HEK293 (cell line): Measurements from ENCODE around the gene KIF11.
"Not testable (repeated sequence)": the region's sequence is repeated elsewhere in the genome, so short reads cannot be mapped to it uniquely, and the experiment has no call there.

ENCODE experiments used
- GLIS1 ChIP-seq: fragments of 450-650 bp; formaldehyde crosslinking; IDR thresholded peaks from 2 replicates; pipeline ENCODE4 v1.5.1; 2016; ENCODE audit warnings: missing biosample characterization, missing genetic modification characterization
- TCF7L2 ChIP-seq: IDR thresholded peaks from 2 replicates; pipeline ENCODE4 v1.6.1; 2011; ENCODE audit warnings: low read depth, mild to moderate bottlenecking, inconsistent platforms, low read length, moderate library complexity, borderline replicate concordance
- ZBTB1 ChIP-seq: fragments of 450-650 bp; formaldehyde crosslinking; IDR thresholded peaks from 2 replicates; pipeline ENCODE4 v1.5.1; 2016; ENCODE audit warnings: missing biosample characterization, missing genetic modification characterization
- ZBTB17 ChIP-seq: fragments of 450-650 bp; formaldehyde crosslinking; IDR thresholded peaks from 2 replicates; pipeline ENCODE4 v1.5.1; 2016; ENCODE audit warnings: missing biosample characterization, missing genetic modification characterization
- ZEB2 ChIP-seq: fragments of 450-650 bp; formaldehyde crosslinking; IDR thresholded peaks from 2 replicates; pipeline ENCODE4 v1.5.1; 2016; ENCODE audit warnings: missing biosample characterization, missing genetic modification characterization
- ZNF211 ChIP-seq: fragments of 450-650 bp; formaldehyde crosslinking; IDR thresholded peaks from 2 replicates; pipeline ENCODE4 v1.5.1; 2016; ENCODE audit warnings: low read depth, missing biosample characterization, missing genetic modification characterization
- ZNF530 ChIP-seq: fragments of 450-650 bp; formaldehyde crosslinking; IDR thresholded peaks from 2 replicates; pipeline ENCODE4 v1.5.1; 2016; ENCODE audit warnings: low read depth, missing biosample characterization, missing genetic modification characterization
- TF ChIP-seq, protein P1 (sequence below): fragments of 450-650 bp; formaldehyde crosslinking; IDR thresholded peaks from 2 replicates; pipeline ENCODE4 v1.5.1; 2016; ENCODE audit warnings: missing biosample characterization, missing genetic modification characterization
- TF ChIP-seq, protein P2 (sequence below): fragments of 450-650 bp; formaldehyde crosslinking; conservative IDR thresholded peaks from 2 replicates; pipeline ENCODE4 v1.5.1; 2016; ENCODE audit warnings: low read depth, missing biosample characterization, missing genetic modification characterization
- TF ChIP-seq, protein P3 (sequence below): fragments of 450-650 bp; formaldehyde crosslinking; IDR thresholded peaks from 2 replicates; pipeline ENCODE4 v1.5.1; 2016; ENCODE audit warnings: missing biosample characterization, missing genetic modification characterization, low read depth
- TF ChIP-seq, protein P4 (sequence below): fragments of 450-650 bp; formaldehyde crosslinking; IDR thresholded peaks from 2 replicates; pipeline ENCODE4 v1.5.1; 2016; ENCODE audit warnings: missing biosample characterization, missing genetic modification characterization, low read depth
- TF ChIP-seq, protein P5 (sequence below): fragments of 450-650 bp; formaldehyde crosslinking; IDR thresholded peaks from 2 replicates; pipeline ENCODE4 v1.5.1; 2016; ENCODE audit warnings: missing biosample characterization, missing genetic modification characterization

DNA sequence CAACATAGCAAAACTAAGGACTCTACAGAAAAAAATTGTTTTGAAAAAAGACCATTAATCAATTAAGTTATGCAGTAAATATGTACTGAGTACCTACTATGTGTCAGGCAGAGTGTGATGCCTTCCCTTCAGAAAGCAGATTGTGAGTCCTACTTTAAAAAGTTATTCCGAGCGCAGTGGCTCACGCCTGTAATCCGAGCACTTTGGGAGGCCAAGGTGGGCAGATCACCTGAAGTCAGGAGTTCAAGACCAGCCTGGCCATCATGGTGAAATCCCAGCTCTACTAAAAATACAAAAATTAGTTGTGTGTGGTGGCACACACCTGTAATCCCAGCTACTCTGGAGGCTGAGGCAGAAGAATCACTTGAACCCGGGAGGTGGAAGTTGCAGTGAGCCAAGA lies 23.3 kb upstream of the KIF11 start:
- TF ChIP-seq, protein P1, sequence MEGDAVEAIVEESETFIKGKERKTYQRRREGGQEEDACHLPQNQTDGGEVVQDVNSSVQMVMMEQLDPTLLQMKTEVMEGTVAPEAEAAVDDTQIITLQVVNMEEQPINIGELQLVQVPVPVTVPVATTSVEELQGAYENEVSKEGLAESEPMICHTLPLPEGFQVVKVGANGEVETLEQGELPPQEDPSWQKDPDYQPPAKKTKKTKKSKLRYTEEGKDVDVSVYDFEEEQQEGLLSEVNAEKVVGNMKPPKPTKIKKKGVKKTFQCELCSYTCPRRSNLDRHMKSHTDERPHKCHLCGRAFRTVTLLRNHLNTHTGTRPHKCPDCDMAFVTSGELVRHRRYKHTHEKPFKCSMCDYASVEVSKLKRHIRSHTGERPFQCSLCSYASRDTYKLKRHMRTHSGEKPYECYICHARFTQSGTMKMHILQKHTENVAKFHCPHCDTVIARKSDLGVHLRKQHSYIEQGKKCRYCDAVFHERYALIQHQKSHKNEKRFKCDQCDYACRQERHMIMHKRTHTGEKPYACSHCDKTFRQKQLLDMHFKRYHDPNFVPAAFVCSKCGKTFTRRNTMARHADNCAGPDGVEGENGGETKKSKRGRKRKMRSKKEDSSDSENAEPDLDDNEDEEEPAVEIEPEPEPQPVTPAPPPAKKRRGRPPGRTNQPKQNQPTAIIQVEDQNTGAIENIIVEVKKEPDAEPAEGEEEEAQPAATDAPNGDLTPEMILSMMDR (tag by site-specific recombination): not testable (repeated sequence)
- TF ChIP-seq, protein P2, sequence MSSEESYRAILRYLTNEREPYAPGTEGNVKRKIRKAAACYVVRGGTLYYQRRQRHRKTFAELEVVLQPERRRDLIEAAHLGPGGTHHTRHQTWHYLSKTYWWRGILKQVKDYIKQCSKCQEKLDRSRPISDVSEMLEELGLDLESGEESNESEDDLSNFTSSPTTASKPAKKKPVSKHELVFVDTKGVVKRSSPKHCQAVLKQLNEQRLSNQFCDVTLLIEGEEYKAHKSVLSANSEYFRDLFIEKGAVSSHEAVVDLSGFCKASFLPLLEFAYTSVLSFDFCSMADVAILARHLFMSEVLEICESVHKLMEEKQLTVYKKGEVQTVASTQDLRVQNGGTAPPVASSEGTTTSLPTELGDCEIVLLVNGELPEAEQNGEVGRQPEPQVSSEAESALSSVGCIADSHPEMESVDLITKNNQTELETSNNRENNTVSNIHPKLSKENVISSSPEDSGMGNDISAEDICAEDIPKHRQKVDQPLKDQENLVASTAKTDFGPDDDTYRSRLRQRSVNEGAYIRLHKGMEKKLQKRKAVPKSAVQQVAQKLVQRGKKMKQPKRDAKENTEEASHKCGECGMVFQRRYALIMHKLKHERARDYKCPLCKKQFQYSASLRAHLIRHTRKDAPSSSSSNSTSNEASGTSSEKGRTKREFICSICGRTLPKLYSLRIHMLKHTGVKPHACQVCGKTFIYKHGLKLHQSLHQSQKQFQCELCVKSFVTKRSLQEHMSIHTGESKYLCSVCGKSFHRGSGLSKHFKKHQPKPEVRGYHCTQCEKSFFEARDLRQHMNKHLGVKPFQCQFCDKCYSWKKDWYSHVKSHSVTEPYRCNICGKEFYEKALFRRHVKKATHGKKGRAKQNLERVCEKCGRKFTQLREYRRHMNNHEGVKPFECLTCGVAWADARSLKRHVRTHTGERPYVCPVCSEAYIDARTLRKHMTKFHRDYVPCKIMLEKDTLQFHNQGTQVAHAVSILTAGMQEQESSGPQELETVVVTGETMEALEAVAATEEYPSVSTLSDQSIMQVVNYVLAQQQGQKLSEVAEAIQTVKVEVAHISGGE (tag by site-specific recombination): not testable (repeated sequence)
- TF ChIP-seq ZEB2; TCF7L2; GLIS1 (tag by site-specific recombination); ZNF530 (tag by site-specific recombination); ZNF211 (tag by site-specific recombination); ZBTB17 (tag by site-specific recombination); ZBTB1 (tag by site-specific recombination): not testable (repeated sequence)
- TF ChIP-seq, protein P3, sequence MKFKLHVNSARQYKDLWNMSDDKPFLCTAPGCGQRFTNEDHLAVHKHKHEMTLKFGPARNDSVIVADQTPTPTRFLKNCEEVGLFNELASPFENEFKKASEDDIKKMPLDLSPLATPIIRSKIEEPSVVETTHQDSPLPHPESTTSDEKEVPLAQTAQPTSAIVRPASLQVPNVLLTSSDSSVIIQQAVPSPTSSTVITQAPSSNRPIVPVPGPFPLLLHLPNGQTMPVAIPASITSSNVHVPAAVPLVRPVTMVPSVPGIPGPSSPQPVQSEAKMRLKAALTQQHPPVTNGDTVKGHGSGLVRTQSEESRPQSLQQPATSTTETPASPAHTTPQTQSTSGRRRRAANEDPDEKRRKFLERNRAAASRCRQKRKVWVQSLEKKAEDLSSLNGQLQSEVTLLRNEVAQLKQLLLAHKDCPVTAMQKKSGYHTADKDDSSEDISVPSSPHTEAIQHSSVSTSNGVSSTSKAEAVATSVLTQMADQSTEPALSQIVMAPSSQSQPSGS (tag by site-specific recombination): not testable (repeated sequence)
- TF ChIP-seq, protein P4, sequence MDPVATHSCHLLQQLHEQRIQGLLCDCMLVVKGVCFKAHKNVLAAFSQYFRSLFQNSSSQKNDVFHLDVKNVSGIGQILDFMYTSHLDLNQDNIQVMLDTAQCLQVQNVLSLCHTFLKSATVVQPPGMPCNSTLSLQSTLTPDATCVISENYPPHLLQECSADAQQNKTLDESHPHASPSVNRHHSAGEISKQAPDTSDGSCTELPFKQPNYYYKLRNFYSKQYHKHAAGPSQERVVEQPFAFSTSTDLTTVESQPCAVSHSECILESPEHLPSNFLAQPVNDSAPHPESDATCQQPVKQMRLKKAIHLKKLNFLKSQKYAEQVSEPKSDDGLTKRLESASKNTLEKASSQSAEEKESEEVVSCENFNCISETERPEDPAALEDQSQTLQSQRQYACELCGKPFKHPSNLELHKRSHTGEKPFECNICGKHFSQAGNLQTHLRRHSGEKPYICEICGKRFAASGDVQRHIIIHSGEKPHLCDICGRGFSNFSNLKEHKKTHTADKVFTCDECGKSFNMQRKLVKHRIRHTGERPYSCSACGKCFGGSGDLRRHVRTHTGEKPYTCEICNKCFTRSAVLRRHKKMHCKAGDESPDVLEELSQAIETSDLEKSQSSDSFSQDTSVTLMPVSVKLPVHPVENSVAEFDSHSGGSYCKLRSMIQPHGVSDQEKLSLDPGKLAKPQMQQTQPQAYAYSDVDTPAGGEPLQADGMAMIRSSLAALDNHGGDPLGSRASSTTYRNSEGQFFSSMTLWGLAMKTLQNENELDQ (tag by site-specific recombination): not testable (repeated sequence)
- TF ChIP-seq, protein P5, sequence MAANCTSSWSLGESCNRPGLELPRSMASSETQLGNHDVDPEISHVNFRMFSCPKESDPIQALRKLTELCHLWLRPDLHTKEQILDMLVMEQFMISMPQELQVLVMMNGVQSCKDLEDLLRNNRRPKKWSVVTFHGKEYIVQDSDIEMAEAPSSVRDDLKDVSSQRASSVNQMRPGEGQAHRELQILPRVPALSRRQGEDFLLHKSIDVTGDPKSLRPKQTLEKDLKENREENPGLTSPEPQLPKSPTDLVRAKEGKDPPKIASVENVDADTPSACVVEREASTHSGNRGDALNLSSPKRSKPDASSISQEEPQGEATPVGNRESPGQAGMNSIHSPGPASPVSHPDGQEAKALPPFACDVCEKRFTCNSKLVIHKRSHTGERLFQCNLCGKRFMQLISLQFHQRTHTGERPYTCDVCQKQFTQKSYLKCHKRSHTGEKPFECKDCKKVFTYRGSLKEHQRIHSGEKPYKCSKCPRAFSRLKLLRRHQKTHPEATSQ: not testable (repeated sequence)
